SK-N-SH treated with all-trans-retinoic acid at 6 μM for 48 hours (cell line): ENCODE data around the gene PRKAR1B.

Experiments used
- ATAC-seq: fragments of 200-7000 bp; cut with Tn5 transposase; 3 replicates; pipeline ENCODE4 v1.9.1; 2020; ENCODE audit warnings: mild to moderate bottlenecking, moderate library complexity
- ARNTL ChIP-seq: fragments of 450-650 bp; formaldehyde crosslinking; IDR thresholded peaks from 2 replicates; pipeline ENCODE4 v1.5.0; 2020; ENCODE audit warnings: low read depth, mild to moderate bottlenecking, moderate library complexity, borderline replicate concordance
- BACH2 ChIP-seq: fragments of 250-450 bp; sonication (Bioruptor Pico); IDR thresholded peaks from 2 replicates; pipeline ENCODE4 v1.9.0; 2021; ENCODE audit warnings: mild to moderate bottlenecking, borderline replicate concordance
- CSDC2 ChIP-seq: fragments of 250-450 bp; sonication (Bioruptor Pico); IDR thresholded peaks from 2 replicates; pipeline ENCODE4 v1.5.0; 2020; ENCODE audit warnings: mild to moderate bottlenecking, moderate library complexity
- ESRRG ChIP-seq: fragments of 250-450 bp; sonication (Bioruptor Pico); IDR thresholded peaks from 2 replicates; pipeline ENCODE4 v1.6.1; 2021; ENCODE audit warnings: mild to moderate bottlenecking
- OSR1 ChIP-seq: fragments of 250-450 bp; sonication (Bioruptor Pico); IDR thresholded peaks from 2 replicates; pipeline ENCODE4 v1.8.0; 2022; ENCODE audit warnings: moderate library complexity, mild to moderate bottlenecking, inconsistent platforms
- PPARA ChIP-seq: fragments of 250-450 bp; sonication (Bioruptor Pico); IDR thresholded peaks from 2 replicates; pipeline ENCODE4 v1.5.0; 2020; ENCODE audit warnings: mild to moderate bottlenecking, borderline replicate concordance
- RARB ChIP-seq: fragments of 250-450 bp; sonication (Bioruptor Pico); IDR thresholded peaks from 2 replicates; pipeline ENCODE4 v1.8.0; 2021; ENCODE audit warnings: mild to moderate bottlenecking, moderate library complexity
- SNAI2 ChIP-seq: fragments of 250-450 bp; sonication (Bioruptor Pico); IDR thresholded peaks from 2 replicates; pipeline ENCODE4 v1.5.0; 2020; ENCODE audit warnings: mild to moderate bottlenecking, moderate library complexity
- TCF4 ChIP-seq: fragments of 250-450 bp; sonication (Bioruptor Pico); IDR thresholded peaks from 2 replicates; pipeline ENCODE4 v1.8.0; 2021; ENCODE audit warnings: mild to moderate bottlenecking, moderate library complexity, borderline replicate concordance
- TOX ChIP-seq: fragments of 250-450 bp; sonication (Bioruptor Pico); IDR thresholded peaks from 2 replicates; pipeline ENCODE4 v1.8.0; 2021; ENCODE audit warnings: mild to moderate bottlenecking, moderate library complexity, borderline replicate concordance
- ZC3H10 ChIP-seq: fragments of 250-450 bp; sonication (Bioruptor Pico); IDR thresholded peaks from 2 replicates; pipeline ENCODE4 v1.5.1; 2021; ENCODE audit warnings: mild to moderate bottlenecking, moderate library complexity
- ZFP3 ChIP-seq: fragments of 250-450 bp; sonication (Bioruptor Pico); IDR thresholded peaks from 2 replicates; pipeline ENCODE4 v1.5.0; 2020; ENCODE audit warnings: mild to moderate bottlenecking, moderate library complexity
- ZNF565 ChIP-seq: fragments of 450-650 bp; formaldehyde crosslinking; conservative IDR thresholded peaks from 2 replicates; pipeline ENCODE4 v1.5.0; 2020; ENCODE audit warnings: low read depth, mild to moderate bottlenecking, moderate library complexity
- ZNF70 ChIP-seq: fragments of 450-650 bp; formaldehyde crosslinking; IDR thresholded peaks from 2 replicates; pipeline ENCODE4 v1.5.0; 2020; ENCODE audit warnings: mild to moderate bottlenecking, moderate library complexity
- ZNF8 ChIP-seq: fragments of 450-650 bp; formaldehyde crosslinking; IDR thresholded peaks from 2 replicates; pipeline ENCODE4 v1.5.0; 2020; ENCODE audit warnings: mild to moderate bottlenecking, moderate library complexity
- TF ChIP-seq, protein P1 (sequence below): fragments of 250-450 bp; sonication (Bioruptor Pico); IDR thresholded peaks from 2 replicates; pipeline ENCODE4 v1.8.0; 2020; ENCODE audit warnings: mild to moderate bottlenecking, moderate library complexity, borderline replicate concordance
- TF ChIP-seq, protein P2 (sequence below): fragments of 250-450 bp; sonication (Bioruptor Pico); IDR thresholded peaks from 2 replicates; pipeline ENCODE4 v1.5.1; 2020; ENCODE audit warnings: low read depth, mild to moderate bottlenecking, moderate library complexity
- TF ChIP-seq, protein P3 (sequence below): fragments of 250-450 bp; sonication (Bioruptor Pico); IDR thresholded peaks from 2 replicates; pipeline ENCODE4 v1.8.0; 2021; ENCODE audit warnings: low read depth, mild to moderate bottlenecking, moderate library complexity, borderline replicate concordance
- TF ChIP-seq, protein P4 (sequence below): fragments of 250-450 bp; sonication (Bioruptor Pico); IDR thresholded peaks from 2 replicates; pipeline ENCODE4 v1.5.0; 2020; ENCODE audit warnings: mild to moderate bottlenecking, moderate library complexity

PRKAR1B gene

DNA sequence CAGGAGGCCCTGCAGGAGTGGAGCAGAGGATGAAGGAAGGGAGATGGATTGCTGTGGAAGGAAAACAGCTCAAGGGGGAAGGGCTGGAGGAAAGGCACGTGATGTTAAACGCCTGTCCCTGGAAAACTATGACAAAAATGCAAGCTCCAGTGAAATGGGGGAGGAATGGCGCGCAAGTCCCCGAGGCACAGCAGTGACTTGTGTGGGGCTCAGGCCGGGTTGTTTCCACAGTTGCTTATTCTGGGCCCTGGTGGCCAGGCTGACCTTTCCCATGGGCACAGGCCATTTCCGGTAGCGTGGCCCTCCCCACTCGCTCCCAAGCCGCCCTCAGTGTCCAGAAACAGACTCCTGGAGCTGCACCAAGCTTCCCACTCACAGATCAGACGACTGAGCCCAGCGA, 139.3 kb downstream of the PRKAR1B start:
- TF ChIP-seq TCF4 (CRISPR knock-in tag) (no peak), ESRRG (CRISPR knock-in tag) (no peak), ZNF8 (CRISPR knock-in tag) (no peak)
- TF ChIP-seq, protein P1, sequence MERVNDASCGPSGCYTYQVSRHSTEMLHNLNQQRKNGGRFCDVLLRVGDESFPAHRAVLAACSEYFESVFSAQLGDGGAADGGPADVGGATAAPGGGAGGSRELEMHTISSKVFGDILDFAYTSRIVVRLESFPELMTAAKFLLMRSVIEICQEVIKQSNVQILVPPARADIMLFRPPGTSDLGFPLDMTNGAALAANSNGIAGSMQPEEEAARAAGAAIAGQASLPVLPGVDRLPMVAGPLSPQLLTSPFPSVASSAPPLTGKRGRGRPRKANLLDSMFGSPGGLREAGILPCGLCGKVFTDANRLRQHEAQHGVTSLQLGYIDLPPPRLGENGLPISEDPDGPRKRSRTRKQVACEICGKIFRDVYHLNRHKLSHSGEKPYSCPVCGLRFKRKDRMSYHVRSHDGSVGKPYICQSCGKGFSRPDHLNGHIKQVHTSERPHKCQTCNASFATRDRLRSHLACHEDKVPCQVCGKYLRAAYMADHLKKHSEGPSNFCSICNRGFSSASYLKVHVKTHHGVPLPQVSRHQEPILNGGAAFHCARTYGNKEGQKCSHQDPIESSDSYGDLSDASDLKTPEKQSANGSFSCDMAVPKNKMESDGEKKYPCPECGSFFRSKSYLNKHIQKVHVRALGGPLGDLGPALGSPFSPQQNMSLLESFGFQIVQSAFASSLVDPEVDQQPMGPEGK (CRISPR knock-in tag): no peak
- ATAC-seq: no peak

DNA sequence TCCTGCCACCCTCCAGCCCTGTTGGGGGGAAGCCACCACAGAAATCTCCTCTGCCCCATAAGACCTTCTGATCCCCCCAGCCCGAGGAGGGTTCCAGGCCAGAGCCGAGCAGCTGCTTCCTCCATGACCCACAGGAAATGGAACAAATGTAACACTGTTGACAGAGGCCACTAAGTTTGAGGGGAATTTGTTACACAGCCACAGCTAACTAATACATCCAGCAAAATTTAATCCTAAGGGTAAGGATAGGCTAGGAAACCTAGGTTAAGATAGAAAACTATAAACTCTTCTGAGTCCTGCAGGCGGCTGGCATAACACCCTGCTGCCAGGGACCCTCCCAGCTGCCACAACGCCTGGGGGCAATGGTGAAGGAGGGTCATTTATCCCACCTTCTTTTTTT, 140.6 kb downstream of the PRKAR1B start:
- ATAC-seq: no peak
- TF ChIP-seq ARNTL (CRISPR knock-in tag) (no peak), TOX (CRISPR knock-in tag) (no peak), PPARA (CRISPR knock-in tag) (no peak), CSDC2 (CRISPR knock-in tag) (no peak), ZC3H10 (CRISPR knock-in tag) (no peak), ESRRG (CRISPR knock-in tag) (no peak), RARB (CRISPR knock-in tag) (no peak), ZFP3 (CRISPR knock-in tag) (no peak)
- TF ChIP-seq, protein P2, sequence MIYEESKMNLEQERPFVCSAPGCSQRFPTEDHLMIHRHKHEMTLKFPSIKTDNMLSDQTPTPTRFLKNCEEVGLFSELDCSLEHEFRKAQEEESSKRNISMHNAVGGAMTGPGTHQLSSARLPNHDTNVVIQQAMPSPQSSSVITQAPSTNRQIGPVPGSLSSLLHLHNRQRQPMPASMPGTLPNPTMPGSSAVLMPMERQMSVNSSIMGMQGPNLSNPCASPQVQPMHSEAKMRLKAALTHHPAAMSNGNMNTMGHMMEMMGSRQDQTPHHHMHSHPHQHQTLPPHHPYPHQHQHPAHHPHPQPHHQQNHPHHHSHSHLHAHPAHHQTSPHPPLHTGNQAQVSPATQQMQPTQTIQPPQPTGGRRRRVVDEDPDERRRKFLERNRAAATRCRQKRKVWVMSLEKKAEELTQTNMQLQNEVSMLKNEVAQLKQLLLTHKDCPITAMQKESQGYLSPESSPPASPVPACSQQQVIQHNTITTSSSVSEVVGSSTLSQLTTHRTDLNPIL (CRISPR knock-in tag): no peak
- TF ChIP-seq, protein P3, sequence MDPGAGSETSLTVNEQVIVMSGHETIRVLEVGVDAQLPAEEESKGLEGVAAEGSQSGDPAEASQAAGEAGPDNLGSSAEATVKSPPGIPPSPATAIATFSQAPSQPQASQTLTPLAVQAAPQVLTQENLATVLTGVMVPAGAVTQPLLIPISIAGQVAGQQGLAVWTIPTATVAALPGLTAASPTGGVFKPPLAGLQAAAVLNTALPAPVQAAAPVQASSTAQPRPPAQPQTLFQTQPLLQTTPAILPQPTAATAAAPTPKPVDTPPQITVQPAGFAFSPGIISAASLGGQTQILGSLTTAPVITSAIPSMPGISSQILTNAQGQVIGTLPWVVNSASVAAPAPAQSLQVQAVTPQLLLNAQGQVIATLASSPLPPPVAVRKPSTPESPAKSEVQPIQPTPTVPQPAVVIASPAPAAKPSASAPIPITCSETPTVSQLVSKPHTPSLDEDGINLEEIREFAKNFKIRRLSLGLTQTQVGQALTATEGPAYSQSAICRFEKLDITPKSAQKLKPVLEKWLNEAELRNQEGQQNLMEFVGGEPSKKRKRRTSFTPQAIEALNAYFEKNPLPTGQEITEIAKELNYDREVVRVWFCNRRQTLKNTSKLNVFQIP (CRISPR knock-in tag): no peak
- TF ChIP-seq, protein P4, sequence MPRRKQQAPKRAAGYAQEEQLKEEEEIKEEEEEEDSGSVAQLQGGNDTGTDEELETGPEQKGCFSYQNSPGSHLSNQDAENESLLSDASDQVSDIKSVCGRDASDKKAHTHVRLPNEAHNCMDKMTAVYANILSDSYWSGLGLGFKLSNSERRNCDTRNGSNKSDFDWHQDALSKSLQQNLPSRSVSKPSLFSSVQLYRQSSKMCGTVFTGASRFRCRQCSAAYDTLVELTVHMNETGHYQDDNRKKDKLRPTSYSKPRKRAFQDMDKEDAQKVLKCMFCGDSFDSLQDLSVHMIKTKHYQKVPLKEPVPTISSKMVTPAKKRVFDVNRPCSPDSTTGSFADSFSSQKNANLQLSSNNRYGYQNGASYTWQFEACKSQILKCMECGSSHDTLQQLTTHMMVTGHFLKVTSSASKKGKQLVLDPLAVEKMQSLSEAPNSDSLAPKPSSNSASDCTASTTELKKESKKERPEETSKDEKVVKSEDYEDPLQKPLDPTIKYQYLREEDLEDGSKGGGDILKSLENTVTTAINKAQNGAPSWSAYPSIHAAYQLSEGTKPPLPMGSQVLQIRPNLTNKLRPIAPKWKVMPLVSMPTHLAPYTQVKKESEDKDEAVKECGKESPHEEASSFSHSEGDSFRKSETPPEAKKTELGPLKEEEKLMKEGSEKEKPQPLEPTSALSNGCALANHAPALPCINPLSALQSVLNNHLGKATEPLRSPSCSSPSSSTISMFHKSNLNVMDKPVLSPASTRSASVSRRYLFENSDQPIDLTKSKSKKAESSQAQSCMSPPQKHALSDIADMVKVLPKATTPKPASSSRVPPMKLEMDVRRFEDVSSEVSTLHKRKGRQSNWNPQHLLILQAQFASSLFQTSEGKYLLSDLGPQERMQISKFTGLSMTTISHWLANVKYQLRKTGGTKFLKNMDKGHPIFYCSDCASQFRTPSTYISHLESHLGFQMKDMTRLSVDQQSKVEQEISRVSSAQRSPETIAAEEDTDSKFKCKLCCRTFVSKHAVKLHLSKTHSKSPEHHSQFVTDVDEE (CRISPR knock-in tag): no peak

DNA sequence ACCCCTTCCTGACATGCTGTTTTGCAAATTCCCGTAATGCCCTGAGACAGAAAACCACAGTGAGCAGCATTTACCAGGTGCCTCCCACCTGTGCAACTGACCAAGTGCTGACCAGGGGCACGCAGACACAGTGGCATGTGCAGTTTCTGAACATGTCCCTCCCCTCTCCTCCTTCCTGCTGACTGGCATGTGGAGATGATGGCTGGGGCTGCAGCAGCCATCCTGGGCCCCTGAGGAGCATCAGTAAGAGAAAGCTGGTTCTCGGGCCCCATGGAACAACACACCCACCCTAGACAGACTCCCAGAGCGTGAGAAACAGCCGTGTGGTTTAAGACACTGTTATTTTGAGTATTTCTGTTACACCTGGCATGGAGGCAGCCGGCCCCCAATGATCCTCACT, 141.2 kb downstream of the PRKAR1B start:
- ATAC-seq: no peak
- TF ChIP-seq ARNTL (CRISPR knock-in tag) (no peak), ZNF70 (CRISPR knock-in tag) (no peak), PPARA (CRISPR knock-in tag) (no peak), RARB (CRISPR knock-in tag) (no peak), CSDC2 (CRISPR knock-in tag) (no peak), ZNF565 (CRISPR knock-in tag) (no peak), BACH2 (CRISPR knock-in tag) (no peak), SNAI2 (CRISPR knock-in tag) (no peak), ESRRG (CRISPR knock-in tag) (no peak), OSR1 (CRISPR knock-in tag) (no peak)
- TF ChIP-seq, protein P2 (CRISPR knock-in tag): no peak
- TF ChIP-seq, protein P3 (CRISPR knock-in tag): no peak
- TF ChIP-seq, protein P4 (CRISPR knock-in tag): no peak
- TF ChIP-seq, protein P1 (CRISPR knock-in tag): no peak
